GM12872 (cell line): Measurements from ENCODE around the gene RPS15.

Source experiments
- TF ChIP-seq, protein P1 (sequence below): IDR thresholded peaks from 3 replicates; pipeline ENCODE4 v1.5.1; 2011; ENCODE audit warnings: low read depth, mild to moderate bottlenecking, low read length, moderate library complexity; ENCODE audit not compliant: insufficient read depth

RPS15 gene

GRCh38 chr19:1438035-1438932 is at the start of gene RPS15:
Gene RPS15 (plus strand): TSS chr19:1438396. CDS start chr19:1438426, 30 bp downstream.
- TF ChIP-seq, protein P1, sequence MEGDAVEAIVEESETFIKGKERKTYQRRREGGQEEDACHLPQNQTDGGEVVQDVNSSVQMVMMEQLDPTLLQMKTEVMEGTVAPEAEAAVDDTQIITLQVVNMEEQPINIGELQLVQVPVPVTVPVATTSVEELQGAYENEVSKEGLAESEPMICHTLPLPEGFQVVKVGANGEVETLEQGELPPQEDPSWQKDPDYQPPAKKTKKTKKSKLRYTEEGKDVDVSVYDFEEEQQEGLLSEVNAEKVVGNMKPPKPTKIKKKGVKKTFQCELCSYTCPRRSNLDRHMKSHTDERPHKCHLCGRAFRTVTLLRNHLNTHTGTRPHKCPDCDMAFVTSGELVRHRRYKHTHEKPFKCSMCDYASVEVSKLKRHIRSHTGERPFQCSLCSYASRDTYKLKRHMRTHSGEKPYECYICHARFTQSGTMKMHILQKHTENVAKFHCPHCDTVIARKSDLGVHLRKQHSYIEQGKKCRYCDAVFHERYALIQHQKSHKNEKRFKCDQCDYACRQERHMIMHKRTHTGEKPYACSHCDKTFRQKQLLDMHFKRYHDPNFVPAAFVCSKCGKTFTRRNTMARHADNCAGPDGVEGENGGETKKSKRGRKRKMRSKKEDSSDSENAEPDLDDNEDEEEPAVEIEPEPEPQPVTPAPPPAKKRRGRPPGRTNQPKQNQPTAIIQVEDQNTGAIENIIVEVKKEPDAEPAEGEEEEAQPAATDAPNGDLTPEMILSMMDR: peak; percentile 94

DNA sequence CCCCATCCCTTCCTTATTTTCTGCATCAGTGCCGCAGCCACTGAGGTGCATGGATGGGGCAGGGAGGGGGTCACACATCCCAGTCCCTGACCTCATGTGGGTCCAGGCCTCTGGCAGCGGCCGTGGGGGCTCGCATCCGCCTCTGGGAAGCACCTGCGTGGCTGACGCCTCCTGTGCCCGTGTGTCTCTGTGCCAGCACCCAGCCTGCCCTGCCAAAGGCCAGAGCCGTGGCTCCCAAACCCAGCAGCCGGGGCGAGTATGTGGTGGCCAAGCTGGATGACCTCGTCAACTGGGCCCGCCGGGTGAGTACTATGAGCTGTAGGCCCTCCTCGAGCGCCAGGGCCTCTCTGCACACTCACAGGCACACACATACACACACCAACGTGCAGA is 49.6 kb upstream of the RPS15 start:
- TF ChIP-seq, protein P1: no peak

- TF ChIP-seq, protein P1: no peak
These were observed 48.9 kb upstream of the RPS15 start for GRCh38 chr19:1389033-1389940.

GRCh38 chr19:1390890-1391423 is 47.2 kb upstream of the RPS15 start:
- TF ChIP-seq, protein P1: no peak

DNA sequence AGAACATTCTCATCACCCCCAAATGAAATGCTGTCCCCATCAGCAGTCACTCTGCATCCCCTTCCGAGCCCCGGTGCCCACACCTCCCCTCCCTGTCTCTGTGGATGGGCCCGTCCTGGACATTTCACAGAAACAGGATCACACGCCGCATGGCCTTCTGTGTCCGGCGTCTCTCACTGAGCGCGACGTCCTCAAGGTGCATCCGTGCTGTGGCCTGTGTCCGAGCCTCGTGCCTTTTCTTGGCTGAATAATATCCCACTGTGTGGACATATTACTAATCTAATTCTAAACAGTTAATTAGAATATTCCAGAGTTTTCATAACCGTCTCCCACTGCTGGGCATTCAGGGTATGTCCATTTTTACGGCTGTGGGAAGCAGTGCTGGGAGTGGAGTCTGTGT is 45.8 kb upstream of the RPS15 start:
- TF ChIP-seq, protein P1: no peak

DNA sequence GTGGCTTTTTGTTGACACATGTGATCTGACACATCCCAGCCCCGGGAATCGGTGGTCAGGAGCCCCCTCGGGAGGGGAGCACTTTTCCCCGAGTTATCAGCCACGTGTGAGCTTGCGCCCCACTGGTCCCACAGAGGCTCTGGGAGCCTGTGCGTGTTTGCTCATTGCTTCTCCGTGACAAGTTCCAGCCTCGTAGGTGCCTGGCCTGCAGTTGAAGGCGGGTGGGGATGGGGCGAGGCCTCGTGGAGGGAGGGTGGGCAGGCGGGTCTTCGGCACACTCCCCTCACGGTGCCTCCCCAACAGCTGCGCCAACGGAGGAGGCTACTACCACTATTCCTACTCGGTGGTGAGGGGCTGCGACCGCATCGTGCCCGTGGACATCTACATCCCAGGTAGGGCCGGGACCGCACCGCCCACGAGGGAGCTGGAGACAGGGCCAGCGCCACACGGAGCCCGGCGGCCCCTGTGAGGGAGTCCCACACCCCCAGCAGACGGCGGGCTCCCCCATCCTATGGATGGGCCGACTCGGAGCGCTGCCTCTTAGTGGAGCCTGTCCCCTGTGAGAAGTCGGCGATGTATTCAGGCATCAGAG is 45.2 kb upstream of the RPS15 start:
- TF ChIP-seq, protein P1: no peak
